HL-60 (cell line): ENCODE data around the gene CASTOR1.

Source experiments
- CTCF ChIP-seq: IDR thresholded peaks from one replicate; pipeline ENCODE4 v1.5.1; 2011; ENCODE audit warnings: low read length, control low read depth, inconsistent platforms; ENCODE audit not compliant: insufficient read depth
- POLR2AphosphoS5 ChIP-seq: IDR thresholded peaks from 2 replicates; pipeline ENCODE4 v1.6.1; 2012; ENCODE audit warnings: low read depth
- SPI1 ChIP-seq: IDR thresholded peaks from 2 replicates; pipeline ENCODE4 v1.6.1; 2012; ENCODE audit warnings: low read depth, mild to moderate bottlenecking, borderline replicate concordance

- TF ChIP-seq CTCF (no peak), POLR2AphosphoS5 (no peak), SPI1 (no peak)
Observed at GRCh38 chr22:30268331-30268730, 21.0 kb downstream of the CASTOR1 start.
